Progenitor cell of endocrine pancreas (in vitro differentiated cells): Measurements from ENCODE around the gene MBLAC1. TPM values are rescaled to one million over a fixed set of nuclear protein-coding genes. Genes with fewer than 3 reads are reported as not detected.

Experiments used
- DNase-seq: peaks from one replicate; pipeline ENCODE4 v3.0.0; 2021; ENCODE audit warnings: low spot score; ENCODE audit not compliant: unreplicated experiment
- H3K27ac Mint-ChIP-seq: 2 replicates; pipeline ENCODE4 v1.8.0; 2021; ENCODE audit warnings: mild to moderate bottlenecking, moderate library complexity, mixed read lengths
- H3K27me3 Mint-ChIP-seq: 2 replicates; pipeline ENCODE4 v1.8.0; 2021; ENCODE audit warnings: mixed read lengths
- H3K36me3 Mint-ChIP-seq: 2 replicates; pipeline ENCODE4 v1.8.0; 2022; ENCODE audit warnings: mixed read lengths; ENCODE audit not compliant: insufficient read depth
- H3K4me1 Mint-ChIP-seq: 2 replicates; pipeline ENCODE4 v1.8.0; 2021; ENCODE audit warnings: low read depth, mixed read lengths
- H3K4me3 Mint-ChIP-seq: 2 replicates; pipeline ENCODE4 v1.8.0; 2021; ENCODE audit warnings: low read depth, mild to moderate bottlenecking, moderate library complexity, mixed read lengths
- H3K9me3 Mint-ChIP-seq: 2 replicates; pipeline ENCODE4 v1.8.0; 2021; ENCODE audit warnings: low read depth, mixed read lengths
- total RNA-seq: library from RNA; stranded (reverse); gene quantifications from 2 replicates; pipeline ENCODE4 v1.2.1, GENCODE V29; 2021
- TF ChIP-seq, protein P1 (sequence below): fragments of 200-600 bp; sonication (generic); IDR thresholded peaks from one replicate; pipeline ENCODE4 v1.5.0; 2021; ENCODE audit warnings: antibody characterized with exemption, mild to moderate bottlenecking; ENCODE audit not compliant: unreplicated experiment

MBLAC1 gene
- total RNA-seq, 1 donor from 2014 or later = 1.6 TPM

DNA sequence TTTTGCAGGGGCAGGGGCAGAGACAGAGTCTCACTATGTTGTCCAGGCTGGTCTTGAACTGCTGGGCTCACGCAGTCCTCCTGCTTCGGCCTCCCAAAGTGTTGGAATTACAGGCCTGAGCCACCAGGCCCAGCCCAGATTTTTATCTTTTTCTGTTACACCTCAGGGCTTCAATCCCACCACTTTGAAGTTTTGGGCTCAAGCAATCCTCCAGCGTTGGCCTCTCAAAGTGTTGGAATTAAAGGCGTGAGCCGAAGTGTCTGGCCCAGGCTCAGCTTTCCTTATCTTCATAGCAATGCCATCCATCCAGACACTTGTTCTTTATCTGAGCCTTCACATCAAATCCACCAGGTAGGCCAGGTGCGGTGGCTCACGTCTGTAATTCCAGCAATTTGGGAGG lies 11.7 kb upstream of the MBLAC1 start:
- Mint-ChIP-seq H3K4me3 (no peak overlapping the region), H3K27me3 (no peaks in the 10 kb centered on the region), H3K4me1 (peaks cover 7% of the 10 kb centered on the region), H3K36me3 (peaks cover 7% of the 10 kb centered on the region), H3K27ac (no peak overlapping the region), H3K9me3 (no peaks in the 10 kb centered on the region)
- TF ChIP-seq, protein P1, sequence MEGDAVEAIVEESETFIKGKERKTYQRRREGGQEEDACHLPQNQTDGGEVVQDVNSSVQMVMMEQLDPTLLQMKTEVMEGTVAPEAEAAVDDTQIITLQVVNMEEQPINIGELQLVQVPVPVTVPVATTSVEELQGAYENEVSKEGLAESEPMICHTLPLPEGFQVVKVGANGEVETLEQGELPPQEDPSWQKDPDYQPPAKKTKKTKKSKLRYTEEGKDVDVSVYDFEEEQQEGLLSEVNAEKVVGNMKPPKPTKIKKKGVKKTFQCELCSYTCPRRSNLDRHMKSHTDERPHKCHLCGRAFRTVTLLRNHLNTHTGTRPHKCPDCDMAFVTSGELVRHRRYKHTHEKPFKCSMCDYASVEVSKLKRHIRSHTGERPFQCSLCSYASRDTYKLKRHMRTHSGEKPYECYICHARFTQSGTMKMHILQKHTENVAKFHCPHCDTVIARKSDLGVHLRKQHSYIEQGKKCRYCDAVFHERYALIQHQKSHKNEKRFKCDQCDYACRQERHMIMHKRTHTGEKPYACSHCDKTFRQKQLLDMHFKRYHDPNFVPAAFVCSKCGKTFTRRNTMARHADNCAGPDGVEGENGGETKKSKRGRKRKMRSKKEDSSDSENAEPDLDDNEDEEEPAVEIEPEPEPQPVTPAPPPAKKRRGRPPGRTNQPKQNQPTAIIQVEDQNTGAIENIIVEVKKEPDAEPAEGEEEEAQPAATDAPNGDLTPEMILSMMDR = no peak
- no peak for DNase-seq

DNA sequence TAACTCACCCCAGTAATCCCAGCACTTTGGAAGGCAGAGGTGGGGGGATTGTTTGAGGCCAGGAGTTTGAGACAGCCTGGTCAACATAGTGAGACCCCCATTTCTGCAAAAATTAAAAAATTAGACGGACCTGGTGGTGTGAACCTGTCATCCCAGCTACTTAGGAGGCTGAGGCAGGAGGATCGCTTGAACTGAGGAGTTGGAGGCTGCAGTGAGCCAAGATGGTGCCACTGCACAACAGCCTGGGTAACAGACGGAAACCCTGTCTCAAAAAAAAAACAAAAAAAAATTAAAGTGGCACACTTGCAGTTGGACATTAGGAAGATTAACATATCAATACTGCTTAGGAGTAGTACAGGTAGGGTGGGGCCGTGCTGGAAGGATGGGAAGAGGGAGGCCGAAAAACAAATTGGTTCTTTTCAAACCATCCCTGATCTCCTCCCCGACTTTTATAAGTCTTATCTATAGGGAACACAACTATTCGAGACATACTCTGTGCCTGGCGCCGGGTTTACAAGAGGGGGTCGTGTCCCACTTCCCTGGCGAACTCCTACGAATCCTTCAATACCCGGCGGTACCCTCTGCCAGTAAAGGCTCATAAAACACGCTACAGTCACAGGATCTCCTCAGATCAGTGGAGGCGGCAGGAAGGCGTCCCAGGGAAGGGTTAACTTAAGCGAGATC lies 8.2 kb upstream of the MBLAC1 start:
- H3K27me3 Mint-ChIP-seq = no peaks in the 10 kb centered on the region
- H3K4me3 Mint-ChIP-seq = peak overlapping the region; percentile 93
- TF ChIP-seq, protein P1 = no peak
- peaks cover 14% of the 10 kb centered on the region for H3K4me1 Mint-ChIP-seq
- no peaks in the 10 kb centered on the region for H3K9me3 Mint-ChIP-seq
- peak overlapping the region; percentile 100 for H3K27ac Mint-ChIP-seq
- DNase-seq = no peak
- H3K36me3 Mint-ChIP-seq = peaks cover 2% of the 10 kb centered on the region

DNA sequence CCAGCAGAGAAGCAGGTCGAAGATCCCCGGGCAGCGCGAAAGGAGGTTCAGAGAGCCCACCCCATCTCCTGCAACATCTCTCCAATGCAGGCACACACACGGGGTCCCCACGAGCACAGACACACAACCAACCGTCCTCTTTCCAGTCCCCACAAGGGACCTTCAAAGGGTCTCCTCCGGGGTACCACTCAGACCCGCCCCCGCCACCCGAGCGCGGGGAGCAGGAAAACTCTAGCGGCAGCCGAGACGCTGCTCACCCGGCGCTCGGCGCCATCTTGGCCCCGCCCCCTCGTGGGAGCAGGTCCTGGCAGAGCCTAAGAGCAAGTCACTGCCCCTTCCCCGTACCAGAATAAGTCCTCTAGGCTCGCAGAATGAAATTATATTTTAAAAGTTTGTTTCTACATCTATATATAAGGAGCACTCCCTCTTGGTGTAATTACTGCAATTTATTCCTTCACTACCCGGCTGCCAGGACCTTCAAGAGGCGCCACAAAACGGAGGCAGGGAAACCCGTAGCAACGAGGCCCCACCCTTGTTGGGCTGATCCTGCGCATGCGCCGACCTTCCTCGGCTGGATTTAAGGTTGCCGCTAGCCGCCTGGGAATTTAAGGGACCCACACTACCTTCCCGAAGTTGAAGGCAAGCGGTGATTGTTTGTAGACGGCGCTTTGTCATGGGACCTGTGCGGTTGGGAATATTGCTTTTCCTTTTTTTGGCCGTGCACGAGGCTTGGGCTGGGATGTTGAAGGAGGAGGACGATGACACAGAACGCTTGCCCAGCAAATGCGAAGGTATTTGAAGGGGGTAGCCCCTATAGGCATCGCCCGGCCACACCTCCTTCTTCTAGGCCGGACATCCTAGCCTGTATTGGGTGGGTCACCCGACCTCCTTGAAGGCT lies 7.4 kb upstream of the MBLAC1 start, which contains the start of the genes CNPY4 and TAF6:
TSS of gene CNPY4 (plus strand) at position 563 of the 898 bp plus-strand sequence. CDS start at position 674, 111 bp downstream.
TSS of gene TAF6 (minus strand) at position 287 of the 898 bp plus-strand sequence. CDS start 5,149 bp downstream, outside the sequence.
- DNase-seq = peak; percentile 85
- Mint-ChIP-seq H3K27ac (peak within 1 kb of the TSS; percentile 100), H3K36me3 (peaks cover 2% of the 10 kb centered on the region), H3K4me3 (peak within 1 kb of the TSS; percentile 93), H3K27me3 (no peaks in the 10 kb centered on the region), H3K9me3 (no peaks in the 10 kb centered on the region), H3K4me1 (peaks cover 14% of the 10 kb centered on the region)
- TF ChIP-seq, protein P1 = no peak

DNA sequence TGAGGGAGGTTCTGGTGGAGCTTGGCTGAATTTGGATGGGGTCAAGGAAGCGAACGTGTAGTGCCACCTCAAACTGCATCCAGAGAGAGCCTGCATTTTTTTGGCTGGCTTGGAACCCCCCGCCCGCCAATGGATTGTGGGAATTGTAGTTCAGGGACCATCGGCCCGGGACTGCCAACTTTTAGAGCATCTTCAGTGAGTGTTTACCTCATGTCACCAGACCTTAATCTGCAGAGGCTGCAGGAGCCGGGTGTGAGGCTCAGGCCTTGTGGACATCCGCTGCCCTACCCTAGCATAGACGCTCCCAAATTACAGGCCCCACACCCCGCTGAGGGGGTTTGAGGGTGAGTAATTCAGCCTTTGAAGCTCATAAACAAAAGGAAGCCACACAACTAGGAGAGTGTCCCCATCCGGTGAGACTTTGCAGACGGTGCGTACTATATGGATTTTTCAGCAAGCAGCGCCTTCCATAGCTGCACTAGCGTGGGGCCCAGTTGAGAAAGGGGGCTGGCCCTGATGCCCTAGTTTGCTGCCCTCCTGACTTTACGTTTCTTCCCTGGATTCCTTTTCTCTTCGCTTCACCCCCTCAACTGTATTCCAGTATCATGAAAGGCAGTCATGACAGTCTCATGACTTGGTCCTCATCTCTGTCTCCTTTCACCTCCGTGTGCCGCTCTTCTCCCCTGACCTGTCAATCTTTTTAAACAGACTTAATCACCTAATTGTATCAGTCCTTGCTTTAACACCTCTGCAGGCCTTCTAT lies 6.6 kb upstream of the MBLAC1 start:
- Mint-ChIP-seq H3K27me3 (no peaks in the 10 kb centered on the region), H3K4me1 (peaks cover 14% of the 10 kb centered on the region), H3K4me3 (peak overlapping the region; percentile 93), H3K36me3 (peaks cover 2% of the 10 kb centered on the region), H3K27ac (peak overlapping the region; percentile 100), H3K9me3 (no peaks in the 10 kb centered on the region)
- no peak for DNase-seq
- TF ChIP-seq, protein P1 = no peak

DNA sequence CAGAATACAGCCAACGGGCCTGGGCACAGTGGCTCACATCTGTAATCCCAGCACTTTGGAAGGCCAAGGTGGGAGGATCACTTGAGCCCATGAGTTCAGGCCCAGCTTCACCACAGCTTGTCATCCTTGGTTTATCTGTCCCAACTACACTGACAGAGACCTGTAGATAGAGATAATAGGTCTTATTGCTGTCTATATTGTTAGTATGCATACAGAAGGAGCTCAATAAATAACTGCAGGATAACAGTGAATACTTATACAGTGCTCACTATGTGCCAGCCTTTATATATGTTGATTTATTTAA lies 6.1 kb upstream of the MBLAC1 start:
- H3K9me3 Mint-ChIP-seq = no peaks in the 10 kb centered on the region
- no peak for DNase-seq
- TF ChIP-seq, protein P1 = no peak
- H3K36me3 Mint-ChIP-seq = peaks cover 2% of the 10 kb centered on the region
- H3K27me3 Mint-ChIP-seq = no peaks in the 10 kb centered on the region
- peaks cover 14% of the 10 kb centered on the region for H3K4me1 Mint-ChIP-seq
- H3K27ac Mint-ChIP-seq = peak overlapping the region; percentile 100
- peak overlapping the region; percentile 93 for H3K4me3 Mint-ChIP-seq
